Measurements from ENCODE around the gene ZNF521.

The ZNF521 gene

DNA sequence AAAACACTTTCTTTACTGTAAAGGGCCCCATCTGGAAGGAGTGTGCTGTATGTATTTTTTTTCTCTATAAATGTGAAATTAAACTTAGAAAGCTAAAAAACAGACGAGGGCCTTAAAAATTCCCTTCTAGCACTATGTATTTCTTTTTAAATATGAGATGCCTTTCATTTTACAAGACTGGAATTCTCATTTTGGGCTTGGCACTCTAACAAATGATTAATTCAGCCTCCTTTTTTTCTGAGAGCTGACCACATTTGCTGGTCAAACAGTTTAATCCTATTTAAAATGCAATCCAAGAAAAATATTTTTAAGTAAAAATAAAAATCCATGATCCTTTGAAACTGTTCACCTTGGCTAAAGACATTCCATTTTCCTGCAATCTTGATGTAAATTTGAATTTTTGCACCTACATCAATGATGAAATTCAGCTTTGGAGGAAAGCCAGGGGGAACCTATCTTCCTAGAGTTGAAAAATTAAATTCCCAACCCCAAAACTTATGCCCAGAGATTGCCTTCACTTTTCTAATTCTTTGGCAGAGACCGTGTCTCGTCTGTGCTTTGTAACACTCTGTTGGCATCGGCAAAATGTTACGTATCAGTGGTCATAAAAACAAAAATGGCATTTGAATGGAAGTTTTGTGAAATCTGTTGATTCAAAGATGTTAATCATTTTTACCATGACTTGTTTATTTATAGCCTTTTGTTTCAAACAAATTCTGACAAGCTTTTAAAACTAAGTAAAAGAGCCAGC lies 284.5 kb downstream of the ZNF521 start:
- TF ChIP-seq, protein P1, sequence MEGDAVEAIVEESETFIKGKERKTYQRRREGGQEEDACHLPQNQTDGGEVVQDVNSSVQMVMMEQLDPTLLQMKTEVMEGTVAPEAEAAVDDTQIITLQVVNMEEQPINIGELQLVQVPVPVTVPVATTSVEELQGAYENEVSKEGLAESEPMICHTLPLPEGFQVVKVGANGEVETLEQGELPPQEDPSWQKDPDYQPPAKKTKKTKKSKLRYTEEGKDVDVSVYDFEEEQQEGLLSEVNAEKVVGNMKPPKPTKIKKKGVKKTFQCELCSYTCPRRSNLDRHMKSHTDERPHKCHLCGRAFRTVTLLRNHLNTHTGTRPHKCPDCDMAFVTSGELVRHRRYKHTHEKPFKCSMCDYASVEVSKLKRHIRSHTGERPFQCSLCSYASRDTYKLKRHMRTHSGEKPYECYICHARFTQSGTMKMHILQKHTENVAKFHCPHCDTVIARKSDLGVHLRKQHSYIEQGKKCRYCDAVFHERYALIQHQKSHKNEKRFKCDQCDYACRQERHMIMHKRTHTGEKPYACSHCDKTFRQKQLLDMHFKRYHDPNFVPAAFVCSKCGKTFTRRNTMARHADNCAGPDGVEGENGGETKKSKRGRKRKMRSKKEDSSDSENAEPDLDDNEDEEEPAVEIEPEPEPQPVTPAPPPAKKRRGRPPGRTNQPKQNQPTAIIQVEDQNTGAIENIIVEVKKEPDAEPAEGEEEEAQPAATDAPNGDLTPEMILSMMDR (IDR thresholded peaks at IDR 0.05; ENCODE audit: insufficient read depth, low read length, poor library complexity, severe bottlenecking), result no peak
- H3K36me3 ChIP-seq (ENCODE audit: control insufficient read depth, insufficient read depth, low read length), result no peaks in the 10 kb centered on the region
- H3K27me3 ChIP-seq (replicated peaks; ENCODE audit: control insufficient read depth, insufficient read depth, low read length), result peaks cover 2% of the 10 kb centered on the region; the same call in 1 of the 2 replicates
- no peak overlapping the region for H3K4me3 ChIP-seq (replicated peaks; ENCODE audit: low read depth, low read length)
- no peak for DNase-seq (ENCODE audit: extremely low read depth, insufficient read length)

DNA sequence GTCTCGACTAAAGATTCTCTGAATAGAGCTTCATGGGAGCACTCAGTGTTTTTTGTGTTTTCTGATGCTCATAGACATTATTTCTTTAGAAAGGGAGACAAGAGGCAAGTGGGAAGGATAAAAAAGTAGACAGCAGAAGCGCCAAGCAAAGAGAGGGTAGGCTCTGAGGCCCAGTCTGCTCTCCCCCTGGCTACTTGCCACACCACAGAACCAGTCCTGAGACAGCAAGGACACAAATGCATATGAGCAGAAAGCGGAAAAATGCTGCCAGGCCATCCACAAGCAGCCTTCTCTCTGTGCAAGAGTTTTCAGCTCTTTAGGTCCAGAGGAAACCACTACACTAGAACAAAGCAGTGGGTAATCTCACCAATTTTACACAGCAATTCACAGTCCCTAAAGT lies 285.4 kb downstream of the ZNF521 start:
- Histone ChIP-seq H3K27me3 (replicated peaks; ENCODE audit: control insufficient read depth, insufficient read depth, low read length) (no peaks in the 10 kb centered on the region), H3K36me3 (ENCODE audit: control insufficient read depth, insufficient read depth, low read length) (no peaks in the 10 kb centered on the region)
- TF ChIP-seq, protein P1 (IDR thresholded peaks at IDR 0.05; ENCODE audit: insufficient read depth, low read length, poor library complexity, severe bottlenecking), result no peak

DNA sequence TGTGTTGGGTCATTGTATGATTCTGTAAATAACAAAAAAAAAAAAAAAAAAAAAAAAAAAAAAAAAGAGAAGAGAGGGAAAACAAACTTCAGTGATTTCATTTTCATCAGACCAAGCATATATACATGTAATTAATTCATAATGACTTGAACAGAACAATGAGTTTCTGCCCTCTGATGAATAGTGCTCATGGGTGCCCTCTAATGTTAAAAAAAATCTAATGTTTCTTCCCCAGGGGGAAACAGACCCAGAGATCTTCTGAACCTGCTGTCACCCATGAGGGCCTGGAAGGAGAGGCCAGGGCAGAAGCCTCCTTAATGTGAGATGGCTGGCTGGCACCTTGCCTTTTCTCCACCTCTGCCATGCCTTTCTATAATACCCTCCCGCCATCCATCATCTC lies 289.2 kb downstream of the ZNF521 start:
- no peak overlapping the region for H3K4me3 ChIP-seq (replicated peaks; ENCODE audit: low read depth, low read length)
- no peaks in the 10 kb centered on the region for H3K27me3 ChIP-seq (replicated peaks; ENCODE audit: control insufficient read depth, insufficient read depth, low read length)
- no peak for DNase-seq (ENCODE audit: extremely low read depth, insufficient read length)
- H3K36me3 ChIP-seq (ENCODE audit: control insufficient read depth, insufficient read depth, low read length), result no peaks in the 10 kb centered on the region
- TF ChIP-seq, protein P1 (IDR thresholded peaks at IDR 0.05; ENCODE audit: insufficient read depth, low read length, poor library complexity, severe bottlenecking), result peak; percentile 16

More for the DNA sequence above, 285.4 kb downstream of the ZNF521 start:
- DNase-seq (ENCODE audit: extremely low read depth, insufficient read length), result no peak
- H3K4me3 ChIP-seq (replicated peaks; ENCODE audit: low read depth, low read length), result no peak overlapping the region

DNA sequence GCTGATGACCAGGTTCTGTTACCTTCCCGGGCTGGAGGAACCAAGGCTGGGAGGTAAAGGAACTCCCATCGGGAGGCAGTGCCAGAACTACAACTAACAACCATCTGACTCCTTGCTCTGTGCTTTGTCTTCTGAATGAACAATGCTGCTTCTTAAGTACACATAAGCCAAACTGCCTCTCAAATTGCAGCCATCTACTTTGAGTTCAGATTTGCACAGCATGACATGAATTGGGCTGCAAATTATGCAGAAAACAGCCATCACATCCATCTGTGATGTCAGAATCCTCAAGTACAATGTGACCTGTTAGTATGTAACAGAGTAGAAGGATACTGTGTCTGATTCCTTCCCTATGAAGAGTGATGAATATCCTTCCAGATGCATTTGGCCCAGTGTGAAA lies 290.6 kb downstream of the ZNF521 start:
- H3K36me3 ChIP-seq (ENCODE audit: control insufficient read depth, insufficient read depth, low read length), result no peaks in the 10 kb centered on the region
- no peak for DNase-seq (ENCODE audit: extremely low read depth, insufficient read length)

DNA sequence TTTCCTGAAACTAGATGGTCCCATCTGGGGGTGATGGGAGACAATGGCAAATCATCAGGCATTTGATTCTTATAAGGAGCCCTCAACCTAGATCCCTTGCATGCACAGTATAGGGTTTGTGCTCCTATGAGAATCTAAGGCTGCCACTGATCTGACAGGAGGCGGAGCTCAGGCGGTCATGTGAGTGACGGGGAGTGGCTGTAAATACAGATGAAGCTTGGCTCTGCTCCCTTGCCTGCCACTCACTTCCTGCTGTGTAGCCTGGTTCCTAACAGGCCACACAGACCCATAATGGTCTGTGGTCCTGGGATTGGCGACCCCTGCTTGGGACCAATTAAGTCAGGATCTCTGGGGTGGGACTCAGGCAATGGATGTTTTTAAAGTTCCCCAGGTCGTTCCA lies 293.4 kb downstream of the ZNF521 start:
- no peaks in the 10 kb centered on the region for H3K36me3 ChIP-seq (ENCODE audit: control insufficient read depth, insufficient read depth, low read length)
- TF ChIP-seq, protein P1 (IDR thresholded peaks at IDR 0.05; ENCODE audit: insufficient read depth, low read length, poor library complexity, severe bottlenecking), result no peak
- DNase-seq (ENCODE audit: extremely low read depth, insufficient read length), result no peak
- H3K27me3 ChIP-seq (replicated peaks; ENCODE audit: control insufficient read depth, insufficient read depth, low read length), result no peaks in the 10 kb centered on the region
- H3K4me3 ChIP-seq (replicated peaks; ENCODE audit: low read depth, low read length), result no peak overlapping the region

More for the DNA sequence above, 290.6 kb downstream of the ZNF521 start:
- TF ChIP-seq, protein P1 (IDR thresholded peaks at IDR 0.05; ENCODE audit: insufficient read depth, low read length, poor library complexity, severe bottlenecking), result no peak
- Histone ChIP-seq H3K27me3 (replicated peaks; ENCODE audit: control insufficient read depth, insufficient read depth, low read length) (no peaks in the 10 kb centered on the region), H3K4me3 (replicated peaks; ENCODE audit: low read depth, low read length) (no peak overlapping the region)
